Putamen (tissue), 1 donor: ENCODE results near the gene TLCD3A.
"Not testable (repeated sequence)": the region's sequence is repeated elsewhere in the genome, so short reads cannot be mapped to it uniquely, and the experiment has no call there.

Experiments used
- DNase-seq: peaks from one replicate; pipeline ENCODE4 v3.0.0-alpha.2; 2016; ENCODE audit warnings: low spot score

Gene TLCD3A

GRCh38 chr17:788551-788950 is 56.2 kb downstream of the TLCD3A start:
- no peak for DNase-seq

GRCh38 chr17:789160-789840 is 56.9 kb downstream of the TLCD3A start:
- no peak for DNase-seq

- DNase-seq = not testable (repeated sequence)
Measured at GRCh38 chr17:789931-790873, 57.8 kb downstream of the TLCD3A start.

GRCh38 chr17:790874-791247 is 58.5 kb downstream of the TLCD3A start:
- DNase-seq = not testable (repeated sequence)

- no peak for DNase-seq
Measured at GRCh38 chr17:791829-792228, 59.4 kb downstream of the TLCD3A start.

DNA sequence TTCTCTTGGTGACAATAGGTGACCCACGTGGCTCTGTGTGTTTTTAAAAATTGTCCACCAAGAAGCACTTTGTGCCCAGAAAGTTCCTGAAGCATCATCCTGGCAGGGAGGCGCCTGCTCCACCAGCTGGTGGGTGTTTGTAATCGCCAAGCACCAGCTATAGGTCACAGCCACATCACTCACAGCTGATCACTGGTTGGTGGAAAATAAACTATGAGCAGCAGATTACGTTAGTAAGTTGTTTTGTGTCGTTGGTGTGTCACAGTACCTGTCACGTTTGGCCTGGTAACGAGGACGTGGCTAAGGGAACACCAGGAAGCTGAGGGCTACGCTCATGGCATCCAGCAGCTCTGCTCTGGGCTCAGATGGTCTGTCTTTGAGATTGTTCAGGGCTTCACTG is 59.9 kb downstream of the TLCD3A start:
- no peak for DNase-seq
